Natural killer cell (primary cell): ENCODE data around the gene PRX. TPM values are rescaled to one million over a fixed set of nuclear protein-coding genes. Genes with fewer than 3 reads are reported as not detected.

ENCODE experiments used
- ATAC-seq, 3 donors: fragments of 150-1000 bp in 2 of 3; fragments of 200-7000 bp in 1 of 3; cut with Tn5 transposase; 1 replicate in 1 of 3; 2 replicates in 2 of 3; pipeline ENCODE4 v1.10.0; 2021; ENCODE audit warnings: mild to moderate bottlenecking in 2 of 3, moderate library complexity in 2 of 3
- DNase-seq, 2 donors: peaks; one replicate each; pipeline versions ENCODE4 v3.0.0 to v3.0.0-alpha.2; 2013 to 2021; ENCODE audit warnings: mixed read lengths in 1 of 2
- H3K27ac ChIP-seq: one replicate; pipeline ENCODE4 v1.5.1; 2013; ENCODE audit warnings: mild to moderate bottlenecking, low read length
- H3K27me3 ChIP-seq: one replicate; pipeline ENCODE4 v1.6.1; 2013; ENCODE audit warnings: low read length; ENCODE audit not compliant: control insufficient read depth, insufficient read depth
- H3K36me3 ChIP-seq: one replicate; pipeline ENCODE4 v1.6.1; 2013; ENCODE audit warnings: low read length; ENCODE audit not compliant: control insufficient read depth, insufficient read depth
- H3K4me1 ChIP-seq: one replicate; pipeline ENCODE4 v1.6.1; 2013; ENCODE audit warnings: low read length; ENCODE audit not compliant: control insufficient read depth, insufficient read depth
- H3K4me3 ChIP-seq: one replicate; pipeline ENCODE4 v1.5.1; 2013; ENCODE audit warnings: low read length
- H3K9me3 ChIP-seq: one replicate; pipeline ENCODE4 v1.6.1; 2013; ENCODE audit warnings: low read length; ENCODE audit not compliant: control insufficient read depth, insufficient read depth
- H3K27ac Mint-ChIP-seq, 2 donors: one replicate each; pipeline ENCODE4 v1.8.0; 2022; ENCODE audit warnings: mild to moderate bottlenecking in 2 of 2, mixed read lengths in 2 of 2, moderate library complexity in 1 of 2
- H3K27me3 Mint-ChIP-seq, 2 donors: one replicate each; pipeline ENCODE4 v1.8.0; 2022; ENCODE audit warnings: low read depth in 2 of 2, mixed read lengths in 2 of 2
- H3K36me3 Mint-ChIP-seq: one replicate; pipeline ENCODE4 v1.8.0; 2022; ENCODE audit warnings: mixed read lengths
- H3K4me1 Mint-ChIP-seq, 2 donors: one replicate each; pipeline ENCODE4 v1.8.0; 2022; ENCODE audit warnings: mixed read lengths in 2 of 2
- H3K4me3 Mint-ChIP-seq: one replicate; pipeline ENCODE4 v1.8.0; 2022; ENCODE audit warnings: mild to moderate bottlenecking, moderate library complexity, mixed read lengths
- H3K9me3 Mint-ChIP-seq, 2 donors: one replicate each; pipeline ENCODE4 v1.8.0; 2022; ENCODE audit warnings: mixed read lengths in 2 of 2
- WGBS: methylation state at CpG from one replicate; pipeline ENCODE4 v1.1.7; 2013; ENCODE audit warnings: missing lambda C conversion rate; ENCODE audit not compliant: insufficient coverage; 5-methylcytosine and 5-hydroxymethylcytosine counted together
- intact Hi-C: fragments of 100-400 bp; cut with micrococcal nuclease; formaldehyde crosslinking; loops from one replicate; pipeline ENCODE4 v1.14.2; 2022
- total RNA-seq, 4 donors: library from RNA; stranded (reverse); fragments of 120-200 nt in 1 of 4; gene quantifications; one replicate each; pipeline versions ENCODE4 v1.2.3 to v1.2.4, GENCODE V29; 2013 to 2022
- TF ChIP-seq, protein P1 (sequence below): fragments of 200-600 bp; IDR thresholded peaks from one replicate; pipeline ENCODE4 v1.8.0; 2022; ENCODE audit warnings: antibody characterized with exemption

Gene PRX
- total RNA-seq, 3 donors from 2014 or later (not counting 1 experiment from before 2014, with no cell fraction given) = 2.0 to 3.8 (median 3.7) TPM

GRCh38 chr19:40380199-40381037 is 32.8 kb downstream of the PRX start:
- no peaks in the 10 kb centered on the region for H3K9me3 Mint-ChIP-seq
- no peaks in the 10 kb centered on the region for H3K4me1 Mint-ChIP-seq
- H3K27ac Mint-ChIP-seq = no peak overlapping the region
- intact Hi-C loops = no loop called here
- TF ChIP-seq, protein P1, sequence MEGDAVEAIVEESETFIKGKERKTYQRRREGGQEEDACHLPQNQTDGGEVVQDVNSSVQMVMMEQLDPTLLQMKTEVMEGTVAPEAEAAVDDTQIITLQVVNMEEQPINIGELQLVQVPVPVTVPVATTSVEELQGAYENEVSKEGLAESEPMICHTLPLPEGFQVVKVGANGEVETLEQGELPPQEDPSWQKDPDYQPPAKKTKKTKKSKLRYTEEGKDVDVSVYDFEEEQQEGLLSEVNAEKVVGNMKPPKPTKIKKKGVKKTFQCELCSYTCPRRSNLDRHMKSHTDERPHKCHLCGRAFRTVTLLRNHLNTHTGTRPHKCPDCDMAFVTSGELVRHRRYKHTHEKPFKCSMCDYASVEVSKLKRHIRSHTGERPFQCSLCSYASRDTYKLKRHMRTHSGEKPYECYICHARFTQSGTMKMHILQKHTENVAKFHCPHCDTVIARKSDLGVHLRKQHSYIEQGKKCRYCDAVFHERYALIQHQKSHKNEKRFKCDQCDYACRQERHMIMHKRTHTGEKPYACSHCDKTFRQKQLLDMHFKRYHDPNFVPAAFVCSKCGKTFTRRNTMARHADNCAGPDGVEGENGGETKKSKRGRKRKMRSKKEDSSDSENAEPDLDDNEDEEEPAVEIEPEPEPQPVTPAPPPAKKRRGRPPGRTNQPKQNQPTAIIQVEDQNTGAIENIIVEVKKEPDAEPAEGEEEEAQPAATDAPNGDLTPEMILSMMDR = no peak
- peaks cover 0 to 2% of the 10 kb centered on the region in 2 donors for H3K27me3 Mint-ChIP-seq
- ATAC-seq = no peak
- no peaks in the 10 kb centered on the region for H3K9me3 ChIP-seq
- WGBS = 92% methylated on average over 37 of the region's 37 CpGs
- no peak for DNase-seq
- no peak overlapping the region for H3K27ac ChIP-seq
- H3K4me3 ChIP-seq = no peak overlapping the region
- H3K4me3 Mint-ChIP-seq = no peak overlapping the region
- no peaks in the 10 kb centered on the region for H3K36me3 Mint-ChIP-seq
- H3K4me1 ChIP-seq = no peaks in the 10 kb centered on the region
- peaks cover 4% of the 10 kb centered on the region for H3K36me3 ChIP-seq
- no peaks in the 10 kb centered on the region for H3K27me3 ChIP-seq

DNA sequence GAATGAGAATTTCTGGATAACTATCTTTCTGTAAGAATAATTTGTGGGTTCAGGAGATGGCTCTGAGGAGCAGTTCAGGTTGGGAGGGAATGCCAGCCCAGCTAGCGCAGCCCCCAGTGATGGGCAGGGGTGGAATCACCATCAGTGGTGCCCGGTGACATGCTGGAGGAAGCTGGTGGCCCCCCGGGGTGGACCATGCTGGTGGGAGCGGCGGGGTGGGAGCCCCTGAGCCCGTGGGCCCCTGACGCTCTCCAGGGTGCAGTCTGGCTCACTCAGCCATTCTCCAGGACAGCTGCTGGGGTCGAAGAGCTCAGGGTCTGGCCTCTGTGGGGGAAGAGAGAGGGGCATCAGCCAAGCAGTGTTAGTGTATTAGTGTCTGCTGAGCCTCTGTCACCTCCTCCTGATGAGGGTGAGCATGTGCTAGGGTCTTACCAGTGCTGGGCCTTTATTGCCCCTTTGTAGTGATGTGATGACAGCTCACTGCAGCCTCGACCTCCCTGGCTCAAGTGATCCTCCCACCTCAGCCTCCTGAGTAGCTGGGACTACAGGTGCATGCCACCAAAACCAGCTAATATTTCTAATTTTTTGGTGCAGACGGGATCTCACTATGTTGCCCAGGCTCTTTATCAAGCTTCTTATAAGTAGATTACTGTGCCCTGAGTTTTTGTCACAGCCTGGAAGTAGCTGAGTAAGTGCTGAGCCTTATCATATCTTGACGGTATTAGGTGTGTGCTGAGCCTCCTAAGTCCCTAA is 33.6 kb downstream of the PRX start:
- no peak overlapping the region for H3K27ac Mint-ChIP-seq
- intact Hi-C loops = no loop called here
- peaks cover 4% of the 10 kb centered on the region for H3K36me3 ChIP-seq

GRCh38 chr19:40378509-40378908 is 34.7 kb downstream of the PRX start:
- Histone ChIP-seq H3K27me3 (no peaks in the 10 kb centered on the region), H3K36me3 (peaks cover 9% of the 10 kb centered on the region), H3K9me3 (no peaks in the 10 kb centered on the region), H3K4me3 (no peak overlapping the region), H3K27ac (no peak overlapping the region), H3K4me1 (no peaks in the 10 kb centered on the region)
- ATAC-seq (peak in 1 of 3 donors; percentile 37), DNase-seq (no peak)
- Mint-ChIP-seq H3K4me3 (no peak overlapping the region), H3K36me3 (no peaks in the 10 kb centered on the region), H3K4me1 (peaks cover 0 to 5% of the 10 kb centered on the region in 2 donors), H3K27me3 (no peaks in the 10 kb centered on the region), H3K9me3 (no peaks in the 10 kb centered on the region), H3K27ac (no peak overlapping the region)
- TF ChIP-seq, protein P1 = no peak
- 93% methylated on average over 2 of the region's 2 CpGs for WGBS
- intact Hi-C loops = no loop called here

More for the DNA sequence above, 33.6 kb downstream of the PRX start:
- Histone ChIP-seq H3K4me3 (no peak overlapping the region), H3K4me1 (no peaks in the 10 kb centered on the region), H3K9me3 (no peaks in the 10 kb centered on the region), H3K27me3 (no peaks in the 10 kb centered on the region), H3K27ac (no peak overlapping the region)
- WGBS = 92% methylated on average over 11 of the region's 11 CpGs
- TF ChIP-seq, protein P1 = no peak
- DNase-seq (no peak), ATAC-seq (no peak)
- Mint-ChIP-seq H3K27me3 (no peaks in the 10 kb centered on the region), H3K4me1 (peaks cover 0 to 2% of the 10 kb centered on the region in 2 donors), H3K4me3 (no peak overlapping the region), H3K9me3 (no peaks in the 10 kb centered on the region), H3K36me3 (no peaks in the 10 kb centered on the region)
